K562 (cell line): ENCODE results near the gene SPRTN. TPM values are rescaled to one million over a fixed set of nuclear protein-coding genes. Genes with fewer than 3 reads are reported as not detected.

ENCODE experiments used
- ATAC-seq: fragments of 200-7000 bp; cut with Tn5 transposase; 3 replicates; pipeline ENCODE4 v1.9.1; 2020; ENCODE audit warnings: moderate library complexity
- BruUV-seq: library from RNA; stranded (reverse); fragments of 400-500 nt; replicated peaks from 2 replicates; lab custom pipeline; 2021; lab: Mats Ljungman, UMichigan
- CTCF ChIA-PET: fragments of 300-600 bp; formaldehyde crosslinking; extraction: SDS; loops from one replicate; lab custom pipeline; 2021; ENCODE audit warnings: low intra/inter-chr PET ratio; lab: Yijun Ruan, JAX
- POLR2A ChIA-PET: fragments of 300-600, 350-650 bp; sonication (Branson Sonifier 250); formaldehyde crosslinking; extraction: SDS; loops from one replicate; lab custom pipeline; 2021; ENCODE audit warnings: antibody characterized with exemption, inconsistent platforms; lab: Yijun Ruan, JAX
- DNase-seq, 4 experiments: peaks; one replicate each; pipeline versions ENCODE4 v3.0.0 to v3.0.0-alpha.2; 2011 to 2018; ENCODE audit warnings: low spot score in 3 of 4, mixed read lengths in 3 of 4; ENCODE audit errors: extremely low read depth in 1 of 4
- FAIRE-seq: peaks from 2 replicates; lab custom pipeline; 2011; peaks lifted over from hg19 to GRCh38; lab: Jason Lieb, UNC
- H2AFZ ChIP-seq: 2 replicates; pipeline ENCODE4 v1.6.0; 2011; ENCODE audit warnings: low read depth, low read length, control low read depth, inconsistent platforms
- H3K27ac ChIP-seq: fragments of 200-600 bp; 3 replicates; pipeline ENCODE4 v1.8.0; 2011; ENCODE audit warnings: low read depth, mild to moderate bottlenecking, control low read depth, inconsistent platforms, low read length, moderate library complexity, mixed read lengths; ENCODE audit errors: extremely low read depth
- H3K27me3 ChIP-seq, 2 experiments: fragments of 300-600 bp in 1 of 2; 2 replicates in 1 of 2; 3 replicates in 1 of 2; pipeline versions ENCODE4 v1.6.0 to v1.8.0; 2011; ENCODE audit warnings: inconsistent platforms in 2 of 2, low read length in 2 of 2, mild to moderate bottlenecking in 1 of 2, mixed read lengths in 1 of 2, moderate library complexity in 1 of 2; ENCODE audit not compliant: control insufficient read depth in 2 of 2, insufficient read depth in 2 of 2
- H3K36me3 ChIP-seq: fragments of 300-600 bp; 3 replicates; pipeline ENCODE4 v1.8.0; 2011; ENCODE audit warnings: mild to moderate bottlenecking, low read length, inconsistent platforms; ENCODE audit not compliant: control insufficient read depth, insufficient read depth
- H3K4me1 ChIP-seq, 2 experiments: fragments of 200-600 bp in 1 of 2; replicated peaks in 1 of 2; 2 replicates in 1 of 2; 3 replicates in 1 of 2; pipeline versions ENCODE4 v1.5.1 to v1.8.0; 2011; ENCODE audit warnings: inconsistent platforms in 2 of 2, low read length in 2 of 2, mild to moderate bottlenecking in 1 of 2, mixed read lengths in 1 of 2, moderate library complexity in 1 of 2; ENCODE audit not compliant: control insufficient read depth in 2 of 2, insufficient read depth in 2 of 2
- H3K4me2 ChIP-seq: 2 replicates; pipeline ENCODE4 v1.6.1; 2011; ENCODE audit warnings: low read length, control low read depth, inconsistent platforms, mixed read lengths; ENCODE audit not compliant: insufficient read depth
- H3K4me3 ChIP-seq: fragments of 200-600 bp; sonication (generic), shearing (Covaris generic); 2 replicates; pipeline ENCODE4 v1.5.1; 2016; ENCODE audit warnings: control low read depth, inconsistent platforms
- H3K79me2 ChIP-seq: fragments of 200-600 bp; 3 replicates; pipeline ENCODE4 v1.8.0; 2011; ENCODE audit warnings: low read length, inconsistent platforms; ENCODE audit not compliant: control insufficient read depth, insufficient read depth
- H3K9ac ChIP-seq, 2 experiments: 2 replicates each; pipeline versions ENCODE4 v1.6.0 to v1.6.1; 2011; ENCODE audit warnings: low read depth in 2 of 2, low read length in 2 of 2, control low read depth in 1 of 2, inconsistent platforms in 1 of 2, mild to moderate bottlenecking in 1 of 2, mixed read lengths in 1 of 2; ENCODE audit not compliant: insufficient read depth in 1 of 2
- H3K9me1 ChIP-seq: one replicate; pipeline ENCODE4 v1.6.0; 2011; ENCODE audit warnings: inconsistent platforms, mild to moderate bottlenecking, low read length, moderate library complexity; ENCODE audit not compliant: control insufficient read depth, insufficient read depth
- H3K9me3 ChIP-seq: replicated peaks from 2 replicates; pipeline ENCODE4 v1.5.1; 2011; ENCODE audit warnings: low read depth, low read length, inconsistent platforms; ENCODE audit not compliant: control insufficient read depth, insufficient read depth
- H4K20me1 ChIP-seq: replicated peaks from 2 replicates; pipeline ENCODE4 v1.6.1; 2011; ENCODE audit warnings: low read length, inconsistent platforms, mixed read lengths; ENCODE audit not compliant: control insufficient read depth, insufficient read depth
- CEBPG ChIP-seq, 3 experiments: fragments of 200-800 bp in 1 of 3; sonication (Bioruptor generic) in 1 of 3; sonication (generic) in 1 of 3; formaldehyde crosslinking in 1 of 3; IDR thresholded peaks in 2 of 3; conservative IDR thresholded peaks in 1 of 3; 2 replicates each; pipeline versions ENCODE4 v1.6.1 to v1.8.0; 2016 to 2022; ENCODE audit warnings: missing compliant biosample characterization in 2 of 3, missing genetic modification characterization in 2 of 3, mild to moderate bottlenecking in 1 of 3, missing genetic modification reagents in 1 of 3
- E2F6 ChIP-seq, 2 experiments: IDR thresholded peaks; 2 replicates each; pipeline ENCODE4 v1.6.1; 2011; ENCODE audit warnings: borderline replicate concordance in 1 of 2, control low read depth in 1 of 2, low read depth in 1 of 2, low read length in 1 of 2, mild to moderate bottlenecking in 1 of 2, mixed read lengths in 1 of 2, moderate library complexity in 1 of 2; ENCODE audit not compliant: insufficient read depth in 1 of 2, insufficient read length in 1 of 2, poor library complexity in 1 of 2, severe bottlenecking in 1 of 2; ENCODE audit errors: extremely low read depth in 1 of 2
- EWSR1 ChIP-seq: fragments of 450-650 bp; IDR thresholded peaks from 2 replicates; pipeline ENCODE4 v1.6.1; 2018; ENCODE audit warnings: borderline replicate concordance, mild to moderate bottlenecking, low read depth, moderate library complexity; ENCODE audit not compliant: partially characterized antibody
- MNT ChIP-seq, 2 experiments: fragments of 450-650 bp; conservative IDR thresholded peaks; 2 replicates each; pipeline ENCODE4 v1.6.1; 2017; ENCODE audit warnings: mild to moderate bottlenecking in 2 of 2, moderate library complexity in 2 of 2
- PML ChIP-seq: IDR thresholded peaks from 2 replicates; pipeline ENCODE4 v1.6.1; 2012; ENCODE audit warnings: low read length, inconsistent platforms
- RBBP5 ChIP-seq: fragments of 200-600 bp; sonication (generic); IDR thresholded peaks from 2 replicates; pipeline ENCODE4 v1.6.1; 2012; ENCODE audit warnings: borderline replicate concordance, mild to moderate bottlenecking, low read length, control low read depth, inconsistent platforms; ENCODE audit not compliant: insufficient read depth, poor library complexity, severe bottlenecking
- TBP ChIP-seq: optimal IDR thresholded peaks from 2 replicates; pipeline ENCODE3; 2011; ENCODE audit warnings: low read depth, low read length, improper control_type of control experiment
- TGIF2 ChIP-seq: sonication (generic); formaldehyde crosslinking; IDR thresholded peaks from 2 replicates; pipeline ENCODE4 v1.8.1; 2022; ENCODE audit warnings: mild to moderate bottlenecking, missing genetic modification reagents, moderate library complexity
- UBTF ChIP-seq, 2 experiments: IDR thresholded peaks; 2 replicates each; pipeline ENCODE4 v1.6.1; 2012; ENCODE audit warnings: improper control_type of control experiment in 2 of 2, low read depth in 2 of 2, low read length in 2 of 2, borderline replicate concordance in 1 of 2
- ZFX ChIP-seq: sonication (generic); formaldehyde crosslinking; IDR thresholded peaks from 2 replicates; pipeline ENCODE4 v1.8.0; 2022; ENCODE audit warnings: mild to moderate bottlenecking, missing genetic modification reagents, moderate library complexity
- ZNF830 ChIP-seq: fragments of 250-450 bp; sonication (Bioruptor Pico); IDR thresholded peaks from 2 replicates; pipeline ENCODE4 v1.5.0; 2021; ENCODE audit warnings: mild to moderate bottlenecking
- ZSCAN32 ChIP-seq: fragments of 450-650 bp; formaldehyde crosslinking; IDR thresholded peaks from 2 replicates; pipeline ENCODE4 v1.4.0; 2020; ENCODE audit warnings: mild to moderate bottlenecking, moderate library complexity
- WGBS: fragments of 100-300 bp; shearing (Covaris generic); methylation state at CpG from one replicate; pipeline ENCODE4 v1.1.6; 2016; ENCODE audit warnings: low coverage, mixed read lengths; ENCODE audit not compliant: insufficient coverage; ENCODE audit errors: missing lambda C conversion rate; 5-methylcytosine and 5-hydroxymethylcytosine counted together
- in situ Hi-C: fragments of 300-500 bp; cut with MboI; formaldehyde crosslinking; loops from 4 replicates; pipeline ENCODE4 v1.15.0; 2018; ENCODE audit warnings: inconsistent platforms, mixed read lengths
- intact Hi-C: fragments of 100-400 bp; cut with micrococcal nuclease; formaldehyde crosslinking; loops from 2 replicates; pipeline ENCODE4 v1.14.2; 2022
- polyA plus RNA-seq, 8 experiments: library from polyadenylated mRNA; depleted of rRNA in 4 of 8; stranded (reverse) in 5 of 8; unstranded in 3 of 8; fragments of >200 nt; fragmentation: Nextera tagmentation in 2 of 8; fragmentation: Illumina TruSeq in 1 of 8; extraction: Ambion mirVana in 2 of 8; extraction: Trizol in 1 of 8; gene quantifications; 2 replicates each; pipeline versions ENCODE4 v1.2.1 to v1.2.3, GENCODE V29; 2011 to 2014; ENCODE audit warnings: inconsistent platforms in 1 of 8, missing spikeins in 1 of 8
- total RNA-seq, 7 experiments: library from RNA; depleted of rRNA in 6 of 7; stranded (reverse); fragments of >200 nt in 6 of 7; fragmentation: Illumina TruSeq in 2 of 7; extraction: Trizol in 2 of 7; gene quantifications; 2 replicates each; pipeline versions ENCODE4 v1.2.1 to v1.2.3, GENCODE V29; 2011 to 2021; ENCODE audit warnings: low replicate concordance in 1 of 7

Gene SPRTN
- total and polyA plus RNA-seq, 9 of the 15 experiments (the other 6 are each of a cell fraction or from before 2014, with no cell fraction given): 8.1 to 32.5 (median 21.2) TPM

- FAIRE-seq (peak; percentile 64), DNase-seq (peak in 2 of 4 experiments; percentile 21 to 46), ATAC-seq (peak; percentile 4)
- intact Hi-C loops (loop anchor here (2.0 to 10.0 kb wide), 2 partner anchors 95 to 351 kb away; partner anchors contain the start of gene GNPAT), in situ Hi-C loops (no loop called here)
- Histone ChIP-seq H3K9me3 (no peaks in the 10 kb centered on the region), H2AFZ (no peak overlapping the region), H3K4me2 (peak overlapping the region; percentile 96), H3K4me1 (peaks cover 21 to 32% of the 10 kb centered on the region in 2 experiments; a peak in 4 of 5 replicates), H3K36me3 (peaks cover 25% of the 10 kb centered on the region), H3K27ac (peak overlapping the region; percentile 91; the same call in 1 of the 3 replicates), H3K79me2 (peaks cover 79% of the 10 kb centered on the region), H3K9ac (peak overlapping the region; percentile 87 to 98), H3K27me3 (no peaks in the 10 kb centered on the region), H4K20me1 (peaks cover 15% of the 10 kb centered on the region), H3K4me3 (peak overlapping the region; percentile 77), H3K9me1 (no peaks in the 10 kb centered on the region)
- BruUV-seq: TSS peak; percentile 31
- ChIA-PET CTCF (no interaction called here), POLR2A (interaction anchor here (0.6 to 3.2 kb wide), 6 partner anchors 11 to 1066 kb away, joined by 3 to 17 read pairs (median 3); no protein-coding TSS in a partner anchor)
- 4% methylated on average over 21 of the region's 21 CpGs for WGBS
- TF ChIP-seq PML (no peak), RBBP5 (peak; percentile 41), ZSCAN32 (CRISPR knock-in tag) (no peak), EWSR1 (no peak), UBTF (IDR thresholded peaks at IDR 0.05; ENCODE audit: borderline replicate concordance in 1 of 2, low read depth in 2 of 2, low read length in 2 of 2) (0 out of 4 replicates have a peak, but pooled peaks of 1 of the 2 experiments have one; percentile 35), MNT (conservative IDR thresholded peaks at IDR 0.05) (peak in 1 of 2 experiments; percentile 51; a peak in 3 of 4 replicates), TBP (peak; percentile 16), E2F6 (IDR thresholded peaks at IDR 0.05; ENCODE audit: borderline replicate concordance in 1 of 2, extremely low read depth in 1 of 2, insufficient read depth in 1 of 2, insufficient read length in 1 of 2, low read depth in 1 of 2, low read length in 1 of 2, poor library complexity in 1 of 2, severe bottlenecking in 1 of 2) (peak in 1 of 2 experiments; percentile 38), ZNF830 (CRISPR knock-in tag) (peak; percentile 8; the same call in 1 of the 2 replicates), TGIF2 (CRISPR knock-in tag) (no peak), ZFX (peak; percentile 35; the same call in 1 of the 2 replicates), CEBPG (CRISPR knock-in tag; IDR thresholded peaks at IDR 0.05) (peak; percentile 72), CEBPG (tag; conservative IDR thresholded peaks at IDR 0.05 in 1 of 2, IDR thresholded peaks at IDR 0.05 in 1 of 2) (peak; percentile 55 to 84; a peak in 3 of 4 replicates)
These were observed 2.2 kb upstream of the SPRTN start for GRCh38 chr1:231335663-231336602.
